NCI-H2081 treated with DMSO at 0.1 percent for 48 hours (cell line): Measurements from ENCODE around the gene DLEU7.

Source experiments
- DNase-seq: peaks from one replicate; lab custom pipeline; 2025; lab: John Stamatoyannopoulos, UW

Gene DLEU7

DNA sequence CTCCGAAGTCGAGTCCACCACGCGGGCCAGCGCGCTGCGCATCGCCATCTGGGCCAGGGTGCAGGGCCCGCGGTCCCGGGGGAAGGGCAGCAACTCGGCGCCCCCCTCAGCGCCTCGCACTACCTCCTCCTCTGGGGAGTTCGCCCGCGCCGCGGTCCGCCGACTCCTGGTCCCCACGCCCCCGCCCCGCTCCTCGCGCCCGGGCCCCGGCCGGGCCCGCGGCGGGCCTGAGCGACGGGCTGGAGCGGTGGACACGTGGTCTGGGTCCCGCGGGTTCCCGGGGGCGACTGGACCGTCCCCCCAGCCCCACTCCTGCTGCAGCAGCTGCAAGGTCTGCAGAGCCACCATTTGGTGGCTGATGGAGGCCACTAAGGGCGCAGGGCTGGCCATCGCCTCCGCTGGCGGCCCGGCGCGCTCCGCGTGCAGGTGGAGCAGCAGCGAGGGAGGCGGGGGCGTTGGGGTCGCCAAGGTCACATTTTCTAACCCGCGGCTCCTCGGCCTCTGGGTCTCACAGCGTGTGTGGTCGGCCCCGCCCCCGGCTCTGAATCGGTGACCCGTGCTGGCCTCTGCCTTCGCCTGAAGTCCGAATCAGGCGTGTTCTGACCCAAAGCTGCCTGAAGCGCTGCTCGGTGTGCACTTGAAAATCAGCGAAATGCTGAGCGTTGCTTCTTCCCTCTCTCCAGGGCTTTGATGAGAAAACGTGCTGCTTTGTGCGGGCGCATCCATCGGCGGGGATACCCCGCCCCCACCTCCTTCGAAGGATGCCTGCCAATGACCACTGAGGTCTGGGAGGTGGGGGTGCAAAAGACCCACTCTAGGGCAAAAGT lies at the start of gene DLEU7:
DLEU7 (minus strand) TSS at position 436 of the 827 bp plus-strand sequence; CDS start at position 390, 46 bp downstream.
- DNase-seq: no peak

DNA sequence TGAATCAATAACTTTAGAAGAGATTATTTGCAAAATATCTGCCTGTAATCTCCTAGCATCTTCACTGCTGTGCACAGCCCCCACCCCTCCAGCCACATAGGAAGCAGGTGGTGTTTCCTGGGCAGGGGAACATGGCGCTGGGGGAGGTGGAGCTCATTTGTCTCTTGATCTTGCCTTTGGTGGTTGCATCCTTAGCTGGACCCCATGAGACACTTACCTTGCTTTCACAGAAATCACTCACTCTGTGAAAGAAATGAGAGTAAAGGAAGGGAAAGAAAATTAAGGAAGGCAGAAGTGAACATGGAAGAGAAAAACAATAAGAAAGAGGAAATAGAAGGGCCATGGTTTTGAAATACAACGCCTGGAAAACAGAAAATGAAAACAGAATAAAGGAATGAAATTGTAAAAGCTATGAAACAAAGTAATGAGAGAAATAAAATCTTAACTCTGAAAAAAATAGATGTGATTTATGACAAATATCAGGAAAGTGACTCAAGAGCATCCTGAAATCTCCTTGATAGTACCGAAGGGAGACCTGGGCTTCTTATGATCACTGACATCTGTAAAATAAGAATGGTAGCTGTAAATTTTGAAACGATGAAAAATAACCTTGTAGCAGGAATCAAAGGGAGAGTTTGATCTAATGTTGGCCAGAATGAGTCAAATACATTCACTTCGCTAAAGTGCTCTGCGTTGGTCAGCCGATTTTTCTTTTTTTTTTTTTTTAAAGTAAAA lies 48.9 kb upstream of the DLEU7 start:
- no peak for DNase-seq

DNA sequence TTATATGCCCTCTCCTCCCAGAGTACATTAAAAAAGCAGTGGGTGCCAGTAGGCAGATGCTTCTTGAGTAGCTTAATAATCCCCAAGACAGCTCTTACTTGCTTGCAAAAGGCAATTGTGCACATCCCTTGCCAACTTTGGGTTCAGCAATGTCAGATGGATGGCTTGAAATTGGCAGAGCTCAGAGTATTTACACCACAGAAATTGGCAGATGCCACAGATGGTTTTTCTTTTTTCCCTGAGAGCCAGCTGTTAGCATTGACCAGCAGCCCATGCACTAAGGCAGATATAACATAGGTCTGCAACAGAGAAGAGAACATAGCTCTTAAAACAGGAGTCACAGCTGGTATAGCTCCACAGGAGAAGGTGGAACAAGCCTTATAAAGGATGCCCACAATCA lies 47.7 kb upstream of the DLEU7 start:
- no peak for DNase-seq

DNA sequence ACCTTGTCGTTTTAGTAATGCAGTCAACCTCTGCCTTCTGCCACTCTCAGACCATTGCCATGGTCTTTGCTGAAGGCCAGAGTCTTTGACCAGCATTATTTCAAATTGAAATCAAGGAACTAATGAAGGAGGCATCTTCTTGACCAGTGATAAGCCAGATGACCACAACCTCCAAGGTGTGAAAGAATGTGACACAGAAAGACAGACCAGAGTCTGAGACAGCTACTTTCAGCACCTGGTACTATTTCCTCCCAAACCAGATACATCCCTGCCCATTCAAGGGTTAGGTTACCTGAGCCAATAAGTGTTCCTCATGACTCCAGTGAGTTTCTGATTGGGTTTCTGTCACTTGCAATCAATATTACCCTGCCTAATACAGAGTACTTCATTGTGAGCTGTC lies 45.8 kb upstream of the DLEU7 start:
- no peak for DNase-seq

DNA sequence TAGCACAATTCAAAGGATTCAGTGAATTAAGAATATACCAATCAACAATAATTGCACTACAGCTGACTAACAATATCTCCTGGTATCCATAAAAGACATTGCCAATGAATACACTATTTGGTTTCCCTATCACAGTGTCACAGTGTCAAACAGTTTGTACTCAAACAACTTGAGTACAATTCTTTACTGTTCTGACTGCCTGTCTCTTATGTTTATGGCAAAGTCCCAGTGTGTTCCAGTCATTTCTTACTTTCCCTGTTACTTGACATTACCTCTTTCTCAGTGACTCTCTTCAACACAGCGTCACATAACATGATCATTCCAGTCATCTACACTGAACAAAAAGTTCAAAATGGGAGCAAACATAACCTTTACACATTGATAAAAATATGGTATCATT lies 44.9 kb upstream of the DLEU7 start:
- DNase-seq: no peak

DNA sequence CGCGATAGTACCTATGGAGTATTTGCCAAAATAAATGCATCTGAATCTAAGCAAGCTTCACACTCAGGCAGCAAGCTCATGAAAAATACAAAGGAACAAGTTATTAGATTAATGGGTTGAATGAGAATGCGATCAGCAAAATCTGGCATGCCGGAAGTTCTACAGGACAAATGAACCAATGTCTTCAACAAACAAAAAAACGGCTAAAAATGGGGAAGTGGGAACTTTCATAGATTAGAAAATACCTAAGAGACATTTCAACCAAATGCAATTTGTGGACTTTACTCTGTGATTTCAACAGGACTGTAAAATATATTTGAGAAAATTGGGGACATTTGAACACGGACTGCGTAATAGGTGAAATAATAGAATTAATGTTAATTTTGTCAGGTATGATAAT lies 43.7 kb upstream of the DLEU7 start:
- no peak for DNase-seq

DNA sequence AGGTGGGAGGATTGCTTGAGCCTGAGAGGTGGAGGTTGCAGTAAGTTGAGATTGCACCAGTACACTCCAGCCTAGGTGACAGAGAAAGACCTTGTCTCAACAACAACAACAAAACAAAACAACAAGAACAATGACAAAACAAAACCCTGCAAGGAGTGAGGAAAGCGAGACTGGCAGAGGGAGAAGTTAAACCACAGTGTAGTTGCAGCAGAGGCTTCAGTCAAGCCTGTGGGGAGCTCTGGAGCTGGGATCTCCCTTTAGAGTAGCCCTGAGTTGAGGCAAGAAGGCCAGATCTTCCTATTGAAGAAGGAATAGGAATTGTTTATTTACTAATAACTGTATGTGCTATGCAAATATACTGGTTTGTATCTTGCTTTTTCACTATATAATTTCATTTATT lies 40.8 kb upstream of the DLEU7 start:
- DNase-seq: no peak

DNA sequence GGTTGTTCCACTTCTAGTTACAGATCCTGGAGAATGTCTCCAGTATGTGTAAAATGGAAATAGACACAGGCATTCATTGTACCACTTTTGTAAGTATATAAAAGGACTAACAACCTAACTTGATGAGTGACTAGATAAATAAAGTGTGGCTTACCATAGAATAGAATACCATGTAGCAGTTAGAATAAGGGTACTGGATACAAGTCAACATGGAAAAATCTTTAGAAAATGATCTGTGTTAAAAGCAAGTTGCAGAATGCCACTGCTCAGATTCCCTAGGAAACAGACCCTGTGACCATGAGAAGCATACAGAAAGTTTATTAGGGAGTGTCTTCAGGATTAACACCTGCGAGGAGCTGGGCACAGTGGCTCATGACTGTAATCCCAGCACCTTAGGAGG lies 40.2 kb upstream of the DLEU7 start:
- no peak for DNase-seq

DNA sequence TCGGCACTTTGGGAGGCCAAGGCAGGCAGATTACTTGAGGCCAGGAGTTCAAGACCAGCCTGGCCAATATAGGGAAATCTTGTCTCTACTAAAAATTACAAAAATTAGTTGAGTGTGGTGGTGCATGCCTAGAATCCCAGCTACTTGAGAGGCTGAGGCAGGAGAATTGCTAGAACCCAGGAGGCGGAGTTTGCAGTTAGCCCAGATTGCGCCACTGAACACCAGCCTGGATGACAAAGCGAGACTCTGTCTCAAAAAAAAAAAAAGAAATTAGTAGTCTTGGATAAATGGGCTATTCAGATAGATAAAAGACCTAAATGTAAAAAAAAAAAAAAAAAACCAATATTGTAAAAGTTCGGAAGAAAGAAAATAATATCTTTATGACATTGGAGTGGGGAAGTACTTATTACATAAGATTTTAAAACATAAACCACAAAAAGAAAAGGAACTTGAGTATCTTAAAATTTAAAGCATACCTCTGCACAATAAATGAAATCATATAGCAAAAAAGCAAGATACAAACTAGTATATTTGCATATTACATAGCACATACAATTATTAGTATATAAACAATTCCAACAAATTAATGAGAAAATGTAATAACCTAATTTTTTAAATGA lies 39.4 kb upstream of the DLEU7 start:
- DNase-seq: no peak

DNA sequence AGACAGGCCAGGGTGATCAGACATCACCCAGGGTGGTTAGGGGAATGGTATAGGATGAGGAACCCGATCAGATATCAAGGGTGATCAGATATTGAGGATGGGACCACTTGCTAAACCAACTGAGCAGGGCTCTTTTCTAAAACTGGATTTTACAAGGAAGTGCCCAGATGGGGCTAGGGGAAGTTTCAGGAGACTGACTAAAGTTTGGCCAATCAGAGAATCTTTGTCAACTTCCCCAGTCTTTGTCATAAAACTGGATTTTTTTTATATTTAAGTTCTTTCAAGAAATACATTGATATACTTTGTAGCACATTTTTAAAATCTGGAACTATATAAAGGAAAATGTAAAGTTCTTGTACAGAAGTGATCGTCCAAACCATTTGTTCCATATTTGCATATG lies 30.5 kb upstream of the DLEU7 start:
- DNase-seq: no peak

DNA sequence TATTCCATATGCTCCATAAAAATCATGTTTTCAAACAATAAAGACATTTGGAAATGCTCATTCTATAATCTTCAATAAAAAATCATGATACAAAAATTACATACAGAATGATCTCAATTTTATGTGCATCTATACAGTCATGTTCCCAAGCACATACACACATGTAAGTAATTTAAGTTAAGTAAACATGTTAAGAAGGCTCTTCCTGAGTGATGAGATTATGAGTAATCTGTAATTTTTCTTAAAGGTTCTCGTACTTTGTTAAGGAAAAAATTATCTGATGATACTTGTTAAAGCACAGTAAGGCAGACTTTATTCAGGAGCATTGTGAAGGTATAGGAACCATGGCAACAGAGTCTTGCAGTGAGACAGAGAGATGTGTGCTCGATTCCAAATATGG lies 30.0 kb upstream of the DLEU7 start:
- DNase-seq: no peak

DNA sequence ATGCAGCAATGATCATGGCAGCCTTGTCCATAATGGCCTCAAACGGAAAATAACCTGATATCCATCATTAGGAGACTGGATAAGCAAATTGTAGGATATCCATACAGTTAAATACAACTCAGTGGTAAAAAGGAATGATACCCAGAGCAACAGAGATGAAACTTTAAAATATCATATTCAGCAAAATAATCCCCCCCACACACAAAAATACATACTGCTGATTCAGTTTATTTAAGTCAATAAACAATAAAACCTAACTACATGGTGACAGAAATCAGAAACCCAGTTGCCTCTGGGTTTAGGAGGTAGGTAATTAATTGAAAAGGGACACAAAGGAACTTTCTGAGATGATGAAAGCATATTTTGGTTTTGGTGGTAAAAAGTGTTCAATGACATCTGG lies 27.9 kb upstream of the DLEU7 start:
- DNase-seq: no peak

DNA sequence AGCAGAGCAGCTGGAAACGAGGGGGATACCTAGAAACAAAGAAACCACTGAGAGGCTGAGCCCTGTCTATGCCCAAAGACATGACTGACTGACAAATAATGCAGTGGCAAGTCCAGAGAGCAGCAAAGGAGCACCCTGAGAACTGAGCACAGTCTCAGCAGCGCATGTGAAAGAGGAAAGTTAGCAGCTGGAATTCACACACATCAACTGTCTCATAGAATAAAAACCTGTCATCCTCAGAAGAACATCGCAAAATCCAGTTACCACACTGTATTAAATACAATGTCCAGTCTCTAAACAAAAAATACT lies 24.1 kb upstream of the DLEU7 start:
- no peak for DNase-seq

DNA sequence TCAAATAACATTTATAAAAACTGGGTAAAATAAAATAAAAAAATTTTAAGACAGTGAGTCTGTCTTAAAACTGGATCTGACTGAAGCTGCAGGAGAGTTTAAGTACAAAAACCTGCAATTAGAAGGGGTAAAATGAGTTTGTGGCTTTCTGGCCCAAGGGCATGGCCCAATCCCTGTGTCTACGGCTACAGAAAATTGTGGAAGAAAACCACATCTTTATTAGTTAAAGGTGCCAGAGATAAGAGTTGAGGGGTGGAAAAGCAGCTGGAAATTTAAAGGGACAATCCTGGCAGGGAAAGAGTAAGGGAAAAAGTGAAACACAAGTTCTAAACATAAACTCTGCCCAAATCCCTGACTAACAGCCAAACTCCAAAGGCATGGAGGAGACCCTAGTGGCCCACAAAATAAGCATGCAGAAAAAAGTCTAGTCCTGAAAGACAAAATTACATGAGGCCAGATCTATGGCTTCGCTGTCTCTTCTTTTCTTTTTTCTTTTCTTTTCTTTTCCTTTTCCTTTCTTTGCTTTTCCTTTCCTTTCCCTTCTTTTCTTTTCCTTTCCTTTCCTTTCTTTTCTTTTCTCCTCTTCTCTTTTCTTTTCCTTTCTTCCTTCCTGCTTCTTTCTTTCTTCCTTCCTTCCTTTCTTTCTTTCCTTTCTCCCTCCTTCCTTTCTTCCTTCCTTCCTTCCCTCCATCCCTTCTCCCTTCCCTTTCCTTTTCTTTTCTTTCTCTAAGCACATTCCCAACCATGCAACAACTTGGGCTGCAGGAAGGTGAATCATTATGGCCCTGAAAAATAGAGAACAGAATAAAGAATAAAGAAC lies 23.5 kb upstream of the DLEU7 start:
- no peak for DNase-seq

DNA sequence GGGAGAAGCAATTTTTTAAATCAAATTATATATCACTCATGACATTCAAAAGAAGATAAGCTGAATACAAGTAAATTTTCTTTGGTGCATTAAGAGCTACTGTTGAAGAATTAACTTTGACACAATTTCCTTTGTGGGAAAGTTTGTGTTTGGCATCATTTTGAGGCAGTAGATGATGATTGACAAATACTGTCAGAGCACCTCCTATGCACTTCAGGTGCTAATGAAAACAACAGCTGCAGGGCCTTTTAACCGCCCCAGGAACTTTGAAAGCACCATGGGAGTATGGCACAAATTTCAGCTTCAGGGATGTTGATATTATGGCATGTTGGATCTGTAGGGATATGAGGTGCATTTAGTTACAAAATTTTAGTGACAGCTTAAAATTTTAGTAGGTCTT lies 21.0 kb upstream of the DLEU7 start:
- no peak for DNase-seq

DNA sequence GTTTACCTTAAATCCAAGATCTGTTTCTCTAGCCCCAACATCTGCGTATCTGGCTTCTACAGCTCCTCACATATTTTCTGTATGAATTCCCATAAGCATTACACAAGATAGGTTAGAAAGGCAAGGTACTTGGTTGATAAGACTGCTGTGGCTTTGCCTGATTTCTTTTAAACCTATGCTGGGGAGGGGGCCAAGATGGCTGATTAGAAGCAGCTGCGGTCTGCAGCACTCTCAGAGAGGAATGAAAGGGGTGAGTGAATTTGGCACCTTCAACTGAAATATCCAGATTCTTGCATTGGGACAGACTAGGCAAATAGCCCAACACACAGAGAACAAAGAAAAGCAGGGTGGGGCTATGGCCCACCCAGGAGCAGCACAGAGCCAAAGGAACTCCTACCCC lies 12.2 kb upstream of the DLEU7 start:
- DNase-seq: no peak

DNA sequence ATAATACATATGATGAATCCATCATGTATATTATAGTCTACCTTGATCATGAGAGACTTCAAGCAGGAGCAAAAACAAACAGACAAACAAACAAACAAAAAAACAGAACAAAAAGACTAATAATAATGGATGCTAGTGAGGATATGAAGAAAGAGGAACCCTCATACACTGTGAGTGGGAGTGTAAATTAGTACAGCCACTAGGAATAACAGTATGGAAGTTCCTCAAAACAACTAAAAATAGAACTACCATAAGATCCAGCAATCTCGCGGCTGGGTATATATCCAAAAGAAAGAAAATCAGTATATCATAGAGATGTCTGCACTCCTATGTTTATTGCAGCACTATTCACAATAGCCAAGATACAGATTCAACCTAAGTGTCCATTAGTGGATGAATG lies 7.0 kb upstream of the DLEU7 start:
- no peak for DNase-seq

DNA sequence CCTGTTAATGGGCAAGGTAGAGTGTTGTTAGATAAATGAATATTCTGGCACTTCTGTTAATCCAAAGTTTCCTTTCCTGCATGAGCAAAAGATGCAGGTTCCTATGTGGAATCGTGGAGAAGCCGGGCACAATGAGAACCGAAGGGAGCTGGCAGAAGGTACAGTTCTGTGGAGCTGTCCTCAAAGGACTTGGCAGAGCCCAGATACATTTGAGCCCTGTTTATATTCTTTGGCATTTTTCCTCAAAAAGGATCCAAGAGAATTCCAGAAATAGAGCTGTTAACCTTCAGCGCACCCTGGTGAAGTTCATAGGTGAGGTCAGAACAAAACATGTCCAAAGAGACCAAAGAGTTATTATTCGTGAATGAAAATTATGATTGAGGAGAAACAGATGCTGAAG lies 4.0 kb upstream of the DLEU7 start:
- DNase-seq: no peak

DNA sequence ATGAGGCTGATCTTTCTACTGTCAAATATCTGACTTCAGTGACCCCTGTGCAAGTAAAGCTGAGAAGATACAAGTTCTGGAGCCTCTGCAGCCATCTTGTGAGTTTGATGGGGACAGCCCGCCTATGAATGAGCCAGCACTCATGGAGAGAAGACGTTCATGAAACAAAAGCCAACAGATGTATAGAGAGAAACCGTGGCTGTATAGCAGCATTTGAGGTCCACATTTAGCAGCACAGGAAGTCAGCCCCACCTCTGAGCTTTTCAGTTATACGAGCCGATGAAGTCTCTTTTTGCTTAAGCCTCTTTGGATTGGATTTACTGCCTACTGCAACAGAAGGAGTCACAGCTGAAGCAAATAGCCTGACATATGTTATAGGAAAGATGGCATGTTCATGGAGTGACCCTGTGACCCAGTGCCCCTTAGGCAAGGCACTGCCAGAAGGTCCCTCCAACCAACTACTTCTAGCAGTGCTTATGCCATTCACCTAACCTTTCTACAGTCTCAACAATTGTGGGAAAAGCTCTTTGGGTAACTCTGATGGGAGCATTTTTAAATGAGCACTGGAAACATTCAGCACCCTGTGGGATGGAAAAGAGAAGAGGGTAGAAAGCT lies 3.5 kb upstream of the DLEU7 start:
- DNase-seq: no peak

DNA sequence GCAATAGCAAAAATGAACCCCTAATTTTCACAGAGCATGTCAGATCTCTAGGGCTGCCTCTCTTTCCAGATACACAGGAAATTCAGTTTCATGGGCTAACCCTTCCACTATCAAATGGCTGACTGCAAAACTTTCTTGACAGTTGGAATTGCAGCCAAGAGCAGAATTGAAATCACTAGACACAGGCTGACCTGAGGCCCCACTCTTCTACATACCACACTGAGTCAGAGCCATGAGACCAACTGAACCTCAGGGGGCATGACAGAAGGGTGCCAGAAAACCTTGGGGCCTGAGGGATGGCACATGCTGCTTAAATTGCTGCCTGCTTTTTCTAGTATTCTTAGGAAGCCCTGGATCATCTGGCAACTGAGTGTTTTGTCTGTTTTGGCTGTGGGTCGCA lies 1.7 kb upstream of the DLEU7 start:
- no peak for DNase-seq

DNA sequence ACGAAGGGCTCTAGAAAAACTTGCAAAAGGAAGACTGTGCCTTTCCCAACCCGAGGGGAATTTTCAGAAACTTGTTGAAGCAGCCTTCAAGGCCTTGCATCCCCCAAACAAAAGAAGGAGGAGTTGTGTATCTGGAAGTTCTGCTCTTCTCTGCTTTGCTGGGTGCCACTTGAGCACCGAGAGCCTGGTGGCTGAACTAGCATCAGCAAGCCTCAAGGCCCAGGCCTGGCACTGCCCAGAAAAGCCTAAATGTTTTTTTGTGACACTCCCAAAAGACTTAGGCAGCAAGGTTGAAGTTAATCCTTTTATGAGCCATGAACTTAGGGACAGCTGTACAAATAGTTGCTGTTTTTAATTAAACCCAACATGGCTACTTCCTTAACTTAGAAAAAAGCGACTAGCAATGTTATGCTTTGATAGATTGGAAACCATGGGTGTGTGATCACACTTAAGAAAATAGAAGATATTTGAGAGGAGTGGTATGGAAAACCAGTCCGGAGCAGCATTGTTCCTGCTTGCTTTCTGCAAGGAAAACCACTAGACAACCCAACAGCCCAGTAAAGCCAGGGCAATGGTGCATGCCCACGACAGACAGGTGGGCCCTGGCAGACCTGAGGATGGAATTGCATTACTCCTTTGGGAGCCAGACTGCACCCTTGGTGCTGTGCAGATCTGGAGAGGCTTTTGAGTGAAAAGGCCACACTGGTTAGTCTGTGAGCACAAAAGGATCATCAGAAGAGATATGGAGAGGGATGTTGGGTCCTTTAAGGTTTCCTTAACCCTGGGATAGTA lies 788 bp upstream of the DLEU7 start:
- no peak for DNase-seq

DNA sequence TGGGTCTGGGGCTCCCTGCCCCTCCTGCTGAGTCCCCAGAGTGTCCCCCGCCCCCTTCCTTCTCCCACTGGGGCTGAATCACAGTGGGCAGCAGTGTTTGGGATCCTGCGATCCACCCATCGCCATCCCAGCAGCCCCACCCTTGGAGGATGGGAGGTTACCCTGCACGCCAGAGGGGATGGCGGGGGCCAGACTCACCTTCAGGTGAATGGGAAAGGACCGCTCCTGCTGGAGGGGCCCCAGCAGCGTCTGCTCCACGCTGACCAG lies 569 bp downstream of the DLEU7 start:
- DNase-seq: no peak
